Chondrocyte (in vitro differentiated cells): ENCODE results near the gene MYH7. TPM values are rescaled to one million over a fixed set of nuclear protein-coding genes. Genes with fewer than 3 reads are reported as not detected.
A peak's percentile ranks its signal among the peaks of the same experiment; 100 is the strongest.

ENCODE experiments used
- DNase-seq: peaks from one replicate; pipeline ENCODE4 v3.0.0; 2021; ENCODE audit warnings: mixed read lengths, low spot score
- H3K27ac Mint-ChIP-seq: one replicate; pipeline ENCODE4 v1.8.0; 2021; ENCODE audit warnings: mild to moderate bottlenecking, moderate library complexity, mixed read lengths; ENCODE audit not compliant: unreplicated experiment
- H3K27me3 Mint-ChIP-seq: 2 replicates; pipeline ENCODE4 v1.8.0; 2021; ENCODE audit warnings: low read depth, mixed read lengths
- H3K36me3 Mint-ChIP-seq: 2 replicates; pipeline ENCODE4 v1.8.0; 2021; ENCODE audit warnings: low read depth, mixed read lengths
- H3K4me1 Mint-ChIP-seq: 2 replicates; pipeline ENCODE4 v1.8.0; 2021; ENCODE audit warnings: low read depth, mild to moderate bottlenecking, mixed read lengths
- H3K4me3 Mint-ChIP-seq: one replicate; pipeline ENCODE4 v1.8.0; 2021; ENCODE audit warnings: mild to moderate bottlenecking, moderate library complexity, mixed read lengths; ENCODE audit not compliant: unreplicated experiment
- H3K9me3 Mint-ChIP-seq: 2 replicates; pipeline ENCODE4 v1.8.0; 2021; ENCODE audit warnings: low read depth, mixed read lengths
- CTCF ChIP-seq: fragments of 200-600 bp; sonication (generic); IDR thresholded peaks from 2 replicates; pipeline ENCODE4 v1.5.0; 2021; ENCODE audit warnings: antibody characterized with exemption, mild to moderate bottlenecking, moderate library complexity
- total RNA-seq: library from RNA; stranded (reverse); gene quantifications from 3 replicates; pipeline ENCODE4 v1.2.1, GENCODE V29; 2021

Gene MYH7
- total RNA-seq, 1 donor from 2014 or later: not detected

- no peaks in the 10 kb centered on the region for H3K36me3 Mint-ChIP-seq
- H3K27ac Mint-ChIP-seq: no peak overlapping the region
- no peak for TF ChIP-seq CTCF
- peak; percentile 37 for DNase-seq
- H3K4me3 Mint-ChIP-seq: no peak overlapping the region
- H3K27me3 Mint-ChIP-seq: peaks cover 32% of the 10 kb centered on the region
- H3K9me3 Mint-ChIP-seq: no peaks in the 10 kb centered on the region
- no peaks in the 10 kb centered on the region for H3K4me1 Mint-ChIP-seq
These were observed 2.0 kb upstream of the MYH7 start for GRCh38 chr14:23437133-23438100.

GRCh38 chr14:23436327-23437132 is 1.1 kb upstream of the MYH7 start:
- no peaks in the 10 kb centered on the region for H3K36me3 Mint-ChIP-seq
- no peaks in the 10 kb centered on the region for H3K9me3 Mint-ChIP-seq
- no peaks in the 10 kb centered on the region for H3K4me1 Mint-ChIP-seq
- no peak overlapping the region for H3K4me3 Mint-ChIP-seq
- no peak overlapping the region for H3K27ac Mint-ChIP-seq
- TF ChIP-seq CTCF: no peak
- H3K27me3 Mint-ChIP-seq: peaks cover 34% of the 10 kb centered on the region
- peak; percentile 42 for DNase-seq

- peak; percentile 27 for DNase-seq
- H3K27ac Mint-ChIP-seq: no peak overlapping the region
- TF ChIP-seq CTCF: no peak
- peaks cover 32% of the 10 kb centered on the region for H3K27me3 Mint-ChIP-seq
- H3K4me3 Mint-ChIP-seq: no peak overlapping the region
- H3K4me1 Mint-ChIP-seq: no peaks in the 10 kb centered on the region
- H3K36me3 Mint-ChIP-seq: no peaks in the 10 kb centered on the region
- no peaks in the 10 kb centered on the region for H3K9me3 Mint-ChIP-seq
These were observed 805 bp downstream of the MYH7 start for GRCh38 chr14:23434488-23435222.

- Mint-ChIP-seq H3K27ac (no peak overlapping the region), H3K4me1 (no peaks in the 10 kb centered on the region)
These were observed 2.0 kb downstream of the MYH7 start for GRCh38 chr14:23433457-23433856.

More at GRCh38 chr14:23433457-23433856, 2.0 kb downstream of the MYH7 start:
- H3K9me3 Mint-ChIP-seq: no peaks in the 10 kb centered on the region
- no peak overlapping the region for H3K4me3 Mint-ChIP-seq
- DNase-seq: peak; percentile 42
- no peak for TF ChIP-seq CTCF
- H3K27me3 Mint-ChIP-seq: peaks cover 32% of the 10 kb centered on the region
- H3K36me3 Mint-ChIP-seq: no peaks in the 10 kb centered on the region
